ENCODE measurements around the gene HYKK. TPM values are rescaled to one million over a fixed set of nuclear protein-coding genes. Genes with fewer than 3 reads are reported as not detected.

Gene HYKK, protein sequence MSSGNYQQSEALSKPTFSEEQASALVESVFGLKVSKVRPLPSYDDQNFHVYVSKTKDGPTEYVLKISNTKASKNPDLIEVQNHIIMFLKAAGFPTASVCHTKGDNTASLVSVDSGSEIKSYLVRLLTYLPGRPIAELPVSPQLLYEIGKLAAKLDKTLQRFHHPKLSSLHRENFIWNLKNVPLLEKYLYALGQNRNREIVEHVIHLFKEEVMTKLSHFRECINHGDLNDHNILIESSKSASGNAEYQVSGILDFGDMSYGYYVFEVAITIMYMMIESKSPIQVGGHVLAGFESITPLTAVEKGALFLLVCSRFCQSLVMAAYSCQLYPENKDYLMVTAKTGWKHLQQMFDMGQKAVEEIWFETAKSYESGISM
- 1 to 10 TPM; 3.7 to 7.9 TPM for total RNA-seq

DNA sequence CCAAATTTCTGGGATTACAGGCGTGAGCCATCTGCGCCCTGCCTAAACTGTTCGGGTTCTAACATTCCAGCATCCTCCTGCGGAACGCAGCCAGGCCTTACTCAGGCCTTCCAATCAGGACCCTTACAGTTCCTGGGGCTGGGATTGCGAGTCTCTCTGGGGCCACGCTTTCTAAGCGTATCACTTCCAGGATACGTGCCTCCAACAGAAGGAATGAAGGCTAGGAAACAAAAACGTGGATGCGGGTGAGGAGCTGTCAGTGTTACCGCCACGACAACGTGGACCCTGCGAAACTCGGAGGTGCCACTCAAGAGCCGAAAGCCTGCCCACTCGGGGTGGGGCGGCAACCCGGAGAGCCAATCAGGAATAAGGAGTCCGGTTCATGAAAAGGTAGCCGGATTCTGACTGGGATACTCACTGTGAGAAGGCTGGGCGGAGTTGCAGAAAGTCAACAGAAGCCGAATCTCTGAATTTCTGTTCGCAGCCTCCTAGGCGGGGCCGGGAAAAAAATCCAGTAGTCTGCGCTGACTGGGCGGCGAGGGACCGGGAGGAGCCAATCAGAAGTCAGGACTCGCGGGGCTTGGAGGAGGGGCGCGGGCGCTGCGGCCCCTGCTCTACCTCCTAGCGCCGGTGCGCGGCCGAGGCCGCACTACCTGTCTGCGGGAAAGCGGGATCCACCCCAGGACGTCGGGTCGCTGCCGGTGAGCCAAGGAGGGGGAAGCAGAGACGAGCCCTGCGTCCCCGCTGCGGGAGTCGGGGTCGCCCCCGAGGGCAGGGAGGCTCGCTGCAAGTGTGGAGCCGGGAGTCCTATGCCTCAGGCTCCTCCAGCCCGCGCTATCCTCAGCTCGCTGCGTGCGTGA lies at the start of gene HYKK:
Gene HYKK (plus strand): TSS at position 607 of the 860 bp plus-strand sequence. CDS start 5,512 bp downstream, outside the sequence.

DNA sequence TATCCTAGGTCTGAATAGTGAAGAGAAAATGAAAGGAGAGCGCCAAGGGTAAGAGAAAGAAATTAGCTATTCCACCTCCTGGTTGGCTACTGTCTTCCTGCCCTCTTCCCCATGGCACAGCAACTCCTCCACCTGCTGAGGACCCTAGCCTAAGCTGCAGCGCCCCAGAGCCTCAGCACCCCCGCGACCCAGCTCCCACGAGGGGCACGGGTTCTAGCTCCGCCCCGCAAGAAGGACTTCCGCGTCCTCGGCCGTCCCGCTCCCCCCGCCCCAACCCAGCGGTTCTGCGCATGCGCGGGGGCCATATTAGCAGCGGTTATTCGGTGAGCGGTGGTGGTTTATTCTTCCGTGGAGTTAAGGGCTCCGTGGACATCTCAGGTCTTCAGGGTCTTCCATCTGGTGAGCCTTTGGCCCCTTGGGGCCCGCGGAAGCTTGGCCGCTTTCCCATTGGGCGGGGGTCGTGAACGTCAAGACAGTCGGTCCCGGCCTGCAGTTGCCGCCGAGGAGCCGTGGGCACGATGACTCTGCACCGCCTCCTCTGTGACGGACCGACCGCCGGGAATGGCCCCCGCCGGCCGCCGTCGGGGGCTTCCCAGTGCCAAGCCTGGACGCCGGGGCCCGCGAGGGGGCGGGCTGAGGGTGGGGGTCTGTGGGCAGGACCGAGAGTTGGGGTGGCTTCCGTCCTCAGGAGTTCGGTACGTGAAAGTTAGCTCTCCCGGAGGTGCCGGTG lies 32.9 kb downstream of the HYKK start, which contains the start of gene PSMA4:
Gene PSMA4 (plus strand): TSS at position 304 of the 730 bp plus-strand sequence. CDS start 1,484 bp downstream, outside the sequence.

DNA sequence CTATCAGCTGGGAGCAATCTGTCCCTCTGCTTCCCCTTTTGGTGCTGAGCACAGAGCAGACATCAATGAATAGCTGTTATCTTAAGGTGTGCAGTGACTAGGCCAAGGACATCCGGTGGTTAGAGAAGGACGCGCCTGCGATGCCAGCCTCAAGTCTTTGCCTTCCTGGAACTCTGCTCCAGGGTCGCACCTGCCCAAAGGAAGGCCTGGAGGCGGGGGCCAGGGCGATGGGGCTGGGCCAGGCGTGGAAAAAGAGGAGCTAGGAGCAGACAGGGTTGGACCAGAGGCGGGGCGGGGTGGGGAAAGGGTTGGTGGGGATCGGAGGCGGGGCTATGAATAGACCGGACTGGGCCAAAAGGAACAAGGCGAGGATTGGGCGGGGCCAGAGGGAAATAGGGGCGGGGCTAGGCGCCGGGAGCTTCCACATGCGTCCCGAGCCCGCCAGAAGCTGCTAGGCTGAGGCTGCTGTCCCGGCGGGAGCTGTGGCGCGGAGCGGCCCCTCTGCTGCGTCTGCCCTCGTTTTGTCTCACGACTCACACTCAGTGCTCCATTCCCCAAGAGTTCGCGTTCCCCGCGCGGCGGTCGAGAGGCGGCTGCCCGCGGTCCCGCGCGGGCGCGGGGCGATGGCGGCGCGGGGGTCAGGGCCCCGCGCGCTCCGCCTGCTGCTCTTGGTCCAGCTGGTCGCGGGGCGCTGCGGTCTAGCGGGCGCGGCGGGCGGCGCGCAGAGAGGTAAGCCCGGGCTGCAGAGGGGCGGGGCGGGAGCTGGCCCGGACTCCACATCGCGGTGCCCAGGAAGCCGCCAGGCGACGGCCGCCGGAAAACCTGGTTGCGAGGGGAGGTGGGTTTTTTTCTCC lies 57.9 kb downstream of the HYKK start, which contains the start of gene CHRNA5:
Gene CHRNA5 (plus strand): TSS at position 424 of the 854 bp plus-strand sequence. CDS start 200 bp downstream, at position 624.

Other genes starting within 250 kb of the HYKK start
- 10 to 100 TPM; 37.2 to 50.3 TPM for gene DNAJA4, start 243.0 kb upstream of the HYKK start, total RNA-seq
- gene SKIC8, start 208.0 kb upstream of the HYKK start, total RNA-seq, result 100 to 1,000 TPM; 110 to 140 TPM
- gene CRABP1, start 167.2 kb upstream of the HYKK start, total RNA-seq, result not detected
- 10 to 100 TPM; 25.1 to 31.3 TPM for gene IREB2, start 69.4 kb upstream of the HYKK start, total RNA-seq
- gene PSMA4, start 32.9 kb downstream of the HYKK start, total RNA-seq, result 100 to 1,000 TPM; 196 to 265 TPM
- 10 to 100 TPM in 1 of 2 donors, 1 to 10 TPM in 1; 3.8 to 12.7 TPM for gene CHRNA5, start 57.9 kb downstream of the HYKK start, total RNA-seq
- gene CHRNA3, start 113.4 kb downstream of the HYKK start, total RNA-seq, result under 1 TPM; under 0.01 to 0.67 TPM
- under 1 TPM in 1 of 2 donors, not detected in 1; 0.69 TPM for gene CHRNB4, start 133.6 kb downstream of the HYKK start, total RNA-seq